Gastrocnemius medialis (tissue), 4 donors: ENCODE results near the gene CPED1. TPM values are rescaled to one million over a fixed set of nuclear protein-coding genes. Genes with fewer than 3 reads are reported as not detected.

Source experiments
- ATAC-seq, 2 donors: fragments of 150-250 bp; one replicate each; pipeline ENCODE4 v1.9.1; 2016
- DNase-seq, 2 donors: peaks; one replicate each; pipeline ENCODE4 v3.0.0-alpha.2; 2019
- H3K27ac ChIP-seq, 4 donors: fragments of 200-600 bp; sonication (generic); 1 replicate in 1 of 4; 2 replicates in 3 of 4; pipeline ENCODE4 v1.5.1; 2016 to 2018; ENCODE audit warnings: mild to moderate bottlenecking in 2 of 4, moderate library complexity in 1 of 4
- H3K27me3 ChIP-seq, 3 donors: fragments of 200-600 bp; sonication (generic) in 2 of 3; 1 replicate in 1 of 3; 2 replicates in 2 of 3; pipeline versions ENCODE4 v1.5.1 to v1.6.0; 2016 to 2019; ENCODE audit warnings: mild to moderate bottlenecking in 1 of 3, moderate library complexity in 1 of 3
- H3K36me3 ChIP-seq, 2 donors: fragments of 200-600 bp; sonication (generic) in 1 of 2; one replicate each; pipeline ENCODE4 v1.5.1; 2017 to 2018
- H3K4me1 ChIP-seq, 2 donors: fragments of 200-600 bp; sonication (generic) in 1 of 2; one replicate each; pipeline ENCODE4 v1.5.1; 2016 to 2017; ENCODE audit warnings: mild to moderate bottlenecking in 2 of 2
- H3K4me3 ChIP-seq, 4 donors: fragments of 200-600 bp; sonication (generic) in 3 of 4; 1 replicate in 1 of 4; 2 replicates in 3 of 4; pipeline ENCODE4 v1.5.1; 2016 to 2019; ENCODE audit warnings: mild to moderate bottlenecking in 2 of 4
- H3K9me3 ChIP-seq, 3 donors: fragments of 200-600 bp; sonication (generic) in 2 of 3; 1 replicate in 1 of 3; 2 replicates in 2 of 3; pipeline ENCODE4 v1.5.1; 2016 to 2019
- CTCF ChIP-seq, 5 experiments: fragments of 450-650 bp in 3 of 5; fragments of 200-600 bp in 2 of 5; sonication (generic) in 2 of 5; IDR thresholded peaks in 4 of 5; conservative IDR thresholded peaks in 1 of 5; 1 replicate in 4 of 5; 2 replicates in 1 of 5; pipeline ENCODE4 v1.5.1; 2016 to 2019; ENCODE audit warnings: antibody characterized with exemption in 5 of 5, mild to moderate bottlenecking in 3 of 5, moderate library complexity in 3 of 5
- POLR2A ChIP-seq, 2 donors: fragments of 450-650 bp; IDR thresholded peaks; one replicate each; pipeline ENCODE4 v1.6.1; 2017; ENCODE audit warnings: antibody characterized with exemption in 2 of 2, mild to moderate bottlenecking in 2 of 2, moderate library complexity in 2 of 2
- in situ Hi-C, 4 donors: fragments of 200-750 bp; cut with MboI; loops; one replicate each; pipeline versions ENCODE4 v1.15.0 to v1.8.0; 2017; ENCODE audit warnings: low sequenced_read_pairs in 4 of 4
- intact Hi-C: fragments of 100-400 bp; cut with DNase I; formaldehyde crosslinking; loops from one replicate; pipeline ENCODE4 v1.15.1; 2023; ENCODE audit warnings: low total_unique reads
- total RNA-seq, 4 donors: library from RNA; depleted of rRNA; stranded (reverse); fragments of >200 nt; gene quantifications; one replicate each; pipeline versions ENCODE4 v1.1.0 to v1.2.3, GENCODE V29; 2016

The CPED1 gene
- total RNA-seq, 4 donors from 2014 or later = 4.8 to 35.5 (median 34.1) TPM

GRCh38 chr7:121048195-121048594 is 59.7 kb downstream of the CPED1 start:
- no peak for DNase-seq
- no peak for ATAC-seq
- H3K4me3 ChIP-seq = no peak overlapping the region
- H3K9me3 ChIP-seq = no peaks in the 10 kb centered on the region
- in situ Hi-C loops (no loop called here), intact Hi-C loops (no loop called here)
- no peak for TF ChIP-seq CTCF (IDR thresholded peaks at IDR 0.05 in 4 of 5, conservative IDR thresholded peaks at IDR 0.05 in 1 of 5)
- TF ChIP-seq POLR2A (IDR thresholded peaks at IDR 0.05) = no peak
- peaks cover 0 to 8% of the 10 kb centered on the region in 2 donors for H3K36me3 ChIP-seq
- peaks cover 64 to 74% of the 10 kb centered on the region in 2 donors for H3K4me1 ChIP-seq
- no peaks in the 10 kb centered on the region for H3K27me3 ChIP-seq
- peak overlapping the region; percentile 80 to 86 (median 84) for H3K27ac ChIP-seq

- Histone ChIP-seq H3K4me1 (peaks cover 67 to 79% of the 10 kb centered on the region in 2 donors), H3K9me3 (no peaks in the 10 kb centered on the region), H3K36me3 (peaks cover 0 to 8% of the 10 kb centered on the region in 2 donors), H3K4me3 (no peak overlapping the region), H3K27ac (peak overlapping the region; percentile 80 to 86 (median 84)), H3K27me3 (no peaks in the 10 kb centered on the region)
- DNase-seq (no peak), ATAC-seq (no peak)
- TF ChIP-seq CTCF (IDR thresholded peaks at IDR 0.05 in 4 of 5, conservative IDR thresholded peaks at IDR 0.05 in 1 of 5) = no peak
- no peak for TF ChIP-seq POLR2A (IDR thresholded peaks at IDR 0.05)
- intact Hi-C loops = no loop called here
- in situ Hi-C loops = no loop called here
Measured at GRCh38 chr7:121049028-121049791, 60.7 kb downstream of the CPED1 start.

GRCh38 chr7:121049897-121050296 is 61.4 kb downstream of the CPED1 start:
- in situ Hi-C loops (no loop called here), intact Hi-C loops (loop anchor here (5.0 kb wide), 1 partner anchor 38 kb away; no protein-coding TSS in a partner anchor)
- ATAC-seq (peak; percentile 27 to 34), DNase-seq (no peak)
- no peaks in the 10 kb centered on the region for H3K9me3 ChIP-seq
- H3K27ac ChIP-seq = peak overlapping the region; percentile 80 to 86 (median 84)
- no peaks in the 10 kb centered on the region for H3K27me3 ChIP-seq
- TF ChIP-seq POLR2A (IDR thresholded peaks at IDR 0.05) (no peak), CTCF (IDR thresholded peaks at IDR 0.05 in 4 of 5, conservative IDR thresholded peaks at IDR 0.05 in 1 of 5) (no peak)
- peak overlapping the region in 1 of 4 donors; percentile 16 for H3K4me3 ChIP-seq
- H3K36me3 ChIP-seq = peaks cover 0 to 8% of the 10 kb centered on the region in 2 donors
- H3K4me1 ChIP-seq = peaks cover 68 to 79% of the 10 kb centered on the region in 2 donors

GRCh38 chr7:121053219-121053618 is 64.7 kb downstream of the CPED1 start:
- Histone ChIP-seq H3K27ac (peak overlapping the region; percentile 80 to 86 (median 84)), H3K4me3 (no peak overlapping the region), H3K36me3 (no peaks in the 10 kb centered on the region), H3K27me3 (no peaks in the 10 kb centered on the region), H3K9me3 (no peaks in the 10 kb centered on the region), H3K4me1 (peaks cover 68 to 84% of the 10 kb centered on the region in 2 donors)
- ATAC-seq = peak; percentile 71 to 89
- TF ChIP-seq CTCF (IDR thresholded peaks at IDR 0.05 in 4 of 5, conservative IDR thresholded peaks at IDR 0.05 in 1 of 5) = no peak
- TF ChIP-seq POLR2A (IDR thresholded peaks at IDR 0.05) = no peak
- DNase-seq = no peak
- in situ Hi-C loops (no loop called here), intact Hi-C loops (loop anchor here (5.0 kb wide), 1 partner anchor 41 kb away; no protein-coding TSS in a partner anchor)
